WTC11 (cell line): ENCODE measurements around the gene SYS1.

Experiments used
- CTCF ChIP-seq: fragments of 200-600 bp; IDR thresholded peaks from 2 replicates; pipeline ENCODE4 v1.8.0; 2022; ENCODE audit warnings: antibody characterized with exemption
- E2F4 ChIP-seq: sonication (generic); formaldehyde crosslinking; IDR thresholded peaks from 2 replicates; pipeline ENCODE4 v1.8.1; 2022; ENCODE audit warnings: low read depth, mild to moderate bottlenecking, moderate library complexity, missing genetic modification reagents, borderline replicate concordance
- ESRRA ChIP-seq: sonication (generic); formaldehyde crosslinking; IDR thresholded peaks from 2 replicates; pipeline ENCODE4 v1.8.1; 2022; ENCODE audit warnings: mild to moderate bottlenecking, missing genetic modification reagents, borderline replicate concordance
- GTF2I ChIP-seq: fragments of 250-450 bp; sonication (Bioruptor Pico); conservative IDR thresholded peaks from 2 replicates; pipeline ENCODE4 v1.4.0; 2021; ENCODE audit warnings: mild to moderate bottlenecking
- MLX ChIP-seq: sonication (generic); formaldehyde crosslinking; IDR thresholded peaks from 2 replicates; pipeline ENCODE4 v1.8.1; 2023; ENCODE audit warnings: mild to moderate bottlenecking, missing genetic modification reagents, moderate library complexity
- NR1H2 ChIP-seq: sonication (generic); formaldehyde crosslinking; IDR thresholded peaks from 2 replicates; pipeline ENCODE4 v1.9.0; 2021; ENCODE audit warnings: mild to moderate bottlenecking, moderate library complexity, missing genetic modification reagents
- NR3C1 ChIP-seq: sonication (generic); formaldehyde crosslinking; conservative IDR thresholded peaks from 2 replicates; pipeline ENCODE4 v1.8.1; 2023; ENCODE audit warnings: low read depth, mild to moderate bottlenecking, missing genetic modification reagents
- TEAD4 ChIP-seq: sonication (generic); formaldehyde crosslinking; IDR thresholded peaks from 2 replicates; pipeline ENCODE4 v1.8.0; 2022; ENCODE audit warnings: mild to moderate bottlenecking, missing genetic modification reagents
- ZNF317 ChIP-seq: sonication (generic); formaldehyde crosslinking; IDR thresholded peaks from 2 replicates; pipeline ENCODE4 v1.8.1; 2023; ENCODE audit warnings: low read depth, mild to moderate bottlenecking, moderate library complexity, missing genetic modification reagents, borderline replicate concordance
- TF ChIP-seq, protein P1 (sequence below): sonication (generic); formaldehyde crosslinking; IDR thresholded peaks from 2 replicates; pipeline ENCODE4 v1.8.0; 2022; ENCODE audit warnings: mild to moderate bottlenecking, missing genetic modification reagents
- TF ChIP-seq, protein P2 (sequence below): sonication (generic); formaldehyde crosslinking; IDR thresholded peaks from 2 replicates; pipeline ENCODE4 v1.8.0; 2022; ENCODE audit warnings: mild to moderate bottlenecking, missing genetic modification reagents
- TF ChIP-seq, protein P3 (sequence below): sonication (generic); formaldehyde crosslinking; IDR thresholded peaks from 2 replicates; pipeline ENCODE4 v1.8.1; 2023; ENCODE audit warnings: mild to moderate bottlenecking, missing genetic modification reagents
- TF ChIP-seq, protein P4 (sequence below): sonication (generic); formaldehyde crosslinking; IDR thresholded peaks from 2 replicates; pipeline ENCODE4 v1.8.0; 2023; ENCODE audit warnings: missing genetic modification reagents, mild to moderate bottlenecking, borderline replicate concordance
- TF ChIP-seq, protein P5 (sequence below): sonication (generic); formaldehyde crosslinking; IDR thresholded peaks from 2 replicates; pipeline ENCODE4 v1.8.1; 2023; ENCODE audit warnings: mild to moderate bottlenecking, missing genetic modification reagents, moderate library complexity

DNA sequence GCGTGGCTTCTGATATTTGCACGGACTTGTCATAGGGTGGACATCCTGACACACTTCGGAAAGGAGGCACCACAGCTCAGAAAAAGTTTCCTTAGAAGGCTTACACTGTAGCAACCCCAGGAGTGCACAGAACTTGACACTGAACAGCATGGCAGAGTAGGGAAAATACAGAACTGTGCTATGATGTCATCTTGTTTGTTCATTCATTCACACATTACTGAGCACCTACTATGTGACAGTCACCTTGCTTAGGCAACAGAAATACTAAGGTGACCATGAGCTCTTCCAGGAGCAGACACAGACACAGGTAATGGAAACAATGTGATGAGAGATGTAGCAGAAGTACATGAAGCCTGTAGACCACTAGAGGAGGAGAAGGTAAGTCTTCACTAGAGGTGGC is 50.5 kb downstream of the SYS1 start:
- TF ChIP-seq, protein P1, sequence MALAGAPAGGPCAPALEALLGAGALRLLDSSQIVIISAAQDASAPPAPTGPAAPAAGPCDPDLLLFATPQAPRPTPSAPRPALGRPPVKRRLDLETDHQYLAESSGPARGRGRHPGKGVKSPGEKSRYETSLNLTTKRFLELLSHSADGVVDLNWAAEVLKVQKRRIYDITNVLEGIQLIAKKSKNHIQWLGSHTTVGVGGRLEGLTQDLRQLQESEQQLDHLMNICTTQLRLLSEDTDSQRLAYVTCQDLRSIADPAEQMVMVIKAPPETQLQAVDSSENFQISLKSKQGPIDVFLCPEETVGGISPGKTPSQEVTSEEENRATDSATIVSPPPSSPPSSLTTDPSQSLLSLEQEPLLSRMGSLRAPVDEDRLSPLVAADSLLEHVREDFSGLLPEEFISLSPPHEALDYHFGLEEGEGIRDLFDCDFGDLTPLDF (CRISPR knock-in tag): no peak
- TF ChIP-seq, protein P2, sequence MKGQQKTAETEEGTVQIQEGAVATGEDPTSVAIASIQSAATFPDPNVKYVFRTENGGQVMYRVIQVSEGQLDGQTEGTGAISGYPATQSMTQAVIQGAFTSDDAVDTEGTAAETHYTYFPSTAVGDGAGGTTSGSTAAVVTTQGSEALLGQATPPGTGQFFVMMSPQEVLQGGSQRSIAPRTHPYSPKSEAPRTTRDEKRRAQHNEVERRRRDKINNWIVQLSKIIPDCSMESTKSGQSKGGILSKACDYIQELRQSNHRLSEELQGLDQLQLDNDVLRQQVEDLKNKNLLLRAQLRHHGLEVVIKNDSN (CRISPR knock-in tag): no peak
- TF ChIP-seq TEAD4 (CRISPR knock-in tag) (no peak), GTF2I (CRISPR knock-in tag) (no peak), CTCF (no peak), MLX (no peak), ESRRA (no peak), NR3C1 (CRISPR knock-in tag) (no peak), ZNF317 (CRISPR knock-in tag) (no peak), NR1H2 (CRISPR knock-in tag) (no peak), E2F4 (CRISPR knock-in tag) (no peak)
- TF ChIP-seq, protein P3, sequence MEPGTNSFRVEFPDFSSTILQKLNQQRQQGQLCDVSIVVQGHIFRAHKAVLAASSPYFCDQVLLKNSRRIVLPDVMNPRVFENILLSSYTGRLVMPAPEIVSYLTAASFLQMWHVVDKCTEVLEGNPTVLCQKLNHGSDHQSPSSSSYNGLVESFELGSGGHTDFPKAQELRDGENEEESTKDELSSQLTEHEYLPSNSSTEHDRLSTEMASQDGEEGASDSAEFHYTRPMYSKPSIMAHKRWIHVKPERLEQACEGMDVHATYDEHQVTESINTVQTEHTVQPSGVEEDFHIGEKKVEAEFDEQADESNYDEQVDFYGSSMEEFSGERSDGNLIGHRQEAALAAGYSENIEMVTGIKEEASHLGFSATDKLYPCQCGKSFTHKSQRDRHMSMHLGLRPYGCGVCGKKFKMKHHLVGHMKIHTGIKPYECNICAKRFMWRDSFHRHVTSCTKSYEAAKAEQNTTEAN (CRISPR knock-in tag): no peak
- TF ChIP-seq, protein P4, sequence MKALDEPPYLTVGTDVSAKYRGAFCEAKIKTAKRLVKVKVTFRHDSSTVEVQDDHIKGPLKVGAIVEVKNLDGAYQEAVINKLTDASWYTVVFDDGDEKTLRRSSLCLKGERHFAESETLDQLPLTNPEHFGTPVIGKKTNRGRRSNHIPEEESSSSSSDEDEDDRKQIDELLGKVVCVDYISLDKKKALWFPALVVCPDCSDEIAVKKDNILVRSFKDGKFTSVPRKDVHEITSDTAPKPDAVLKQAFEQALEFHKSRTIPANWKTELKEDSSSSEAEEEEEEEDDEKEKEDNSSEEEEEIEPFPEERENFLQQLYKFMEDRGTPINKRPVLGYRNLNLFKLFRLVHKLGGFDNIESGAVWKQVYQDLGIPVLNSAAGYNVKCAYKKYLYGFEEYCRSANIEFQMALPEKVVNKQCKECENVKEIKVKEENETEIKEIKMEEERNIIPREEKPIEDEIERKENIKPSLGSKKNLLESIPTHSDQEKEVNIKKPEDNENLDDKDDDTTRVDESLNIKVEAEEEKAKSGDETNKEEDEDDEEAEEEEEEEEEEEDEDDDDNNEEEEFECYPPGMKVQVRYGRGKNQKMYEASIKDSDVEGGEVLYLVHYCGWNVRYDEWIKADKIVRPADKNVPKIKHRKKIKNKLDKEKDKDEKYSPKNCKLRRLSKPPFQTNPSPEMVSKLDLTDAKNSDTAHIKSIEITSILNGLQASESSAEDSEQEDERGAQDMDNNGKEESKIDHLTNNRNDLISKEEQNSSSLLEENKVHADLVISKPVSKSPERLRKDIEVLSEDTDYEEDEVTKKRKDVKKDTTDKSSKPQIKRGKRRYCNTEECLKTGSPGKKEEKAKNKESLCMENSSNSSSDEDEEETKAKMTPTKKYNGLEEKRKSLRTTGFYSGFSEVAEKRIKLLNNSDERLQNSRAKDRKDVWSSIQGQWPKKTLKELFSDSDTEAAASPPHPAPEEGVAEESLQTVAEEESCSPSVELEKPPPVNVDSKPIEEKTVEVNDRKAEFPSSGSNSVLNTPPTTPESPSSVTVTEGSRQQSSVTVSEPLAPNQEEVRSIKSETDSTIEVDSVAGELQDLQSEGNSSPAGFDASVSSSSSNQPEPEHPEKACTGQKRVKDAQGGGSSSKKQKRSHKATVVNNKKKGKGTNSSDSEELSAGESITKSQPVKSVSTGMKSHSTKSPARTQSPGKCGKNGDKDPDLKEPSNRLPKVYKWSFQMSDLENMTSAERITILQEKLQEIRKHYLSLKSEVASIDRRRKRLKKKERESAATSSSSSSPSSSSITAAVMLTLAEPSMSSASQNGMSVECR (CRISPR knock-in tag): no peak
- TF ChIP-seq, protein P5, sequence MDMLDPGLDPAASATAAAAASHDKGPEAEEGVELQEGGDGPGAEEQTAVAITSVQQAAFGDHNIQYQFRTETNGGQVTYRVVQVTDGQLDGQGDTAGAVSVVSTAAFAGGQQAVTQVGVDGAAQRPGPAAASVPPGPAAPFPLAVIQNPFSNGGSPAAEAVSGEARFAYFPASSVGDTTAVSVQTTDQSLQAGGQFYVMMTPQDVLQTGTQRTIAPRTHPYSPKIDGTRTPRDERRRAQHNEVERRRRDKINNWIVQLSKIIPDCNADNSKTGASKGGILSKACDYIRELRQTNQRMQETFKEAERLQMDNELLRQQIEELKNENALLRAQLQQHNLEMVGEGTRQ (CRISPR knock-in tag): no peak
